CD8-positive, alpha-beta memory T cell (primary cell): ENCODE data around the gene DERA. TPM values are rescaled to one million over a fixed set of nuclear protein-coding genes. Genes with fewer than 3 reads are reported as not detected.
"Not testable (repeated sequence)": the region's sequence is repeated elsewhere in the genome, so short reads cannot be mapped to it uniquely, and the experiment has no call there.

ENCODE experiments used
- CTCF ChIA-PET: fragments of 350-600 bp; sonication (Branson Sonifier 250); formaldehyde crosslinking; loops from one replicate; lab custom pipeline; 2021; ENCODE audit warnings: antibody characterized with exemption; lab: Charles Lee
- POLR2A ChIA-PET: fragments of 350-600 bp; sonication (Branson Sonifier 250); formaldehyde crosslinking; loops from one replicate; lab custom pipeline; 2021; ENCODE audit warnings: antibody characterized with exemption; lab: Charles Lee
- DNase-seq, 5 donors: peaks; one replicate each; pipeline versions ENCODE4 v3.0.0 to v3.0.0-alpha.2; 2020 to 2022; ENCODE audit warnings: mixed read lengths in 1 of 5
- H3K27ac ChIP-seq: one replicate; pipeline ENCODE4 v1.7.0; 2013; ENCODE audit warnings: low read depth, mild to moderate bottlenecking, low read length, moderate library complexity
- H3K27me3 ChIP-seq: 2 replicates; pipeline ENCODE4 v1.7.0; 2013; ENCODE audit warnings: low read length, mild to moderate bottlenecking; ENCODE audit not compliant: insufficient read depth, poor library complexity, severe bottlenecking
- H3K36me3 ChIP-seq: 2 replicates; pipeline ENCODE4 v1.7.0; 2013; ENCODE audit warnings: mild to moderate bottlenecking, low read length, moderate library complexity; ENCODE audit not compliant: insufficient read depth
- H3K4me1 ChIP-seq: 2 replicates; pipeline ENCODE4 v1.7.0; 2013; ENCODE audit warnings: mild to moderate bottlenecking, low read length, moderate library complexity; ENCODE audit not compliant: insufficient read depth
- H3K4me3 ChIP-seq: 2 replicates; pipeline ENCODE4 v1.7.0; 2013; ENCODE audit warnings: mild to moderate bottlenecking, low read length
- H3K9me3 ChIP-seq: 2 replicates; pipeline ENCODE4 v1.7.0; 2013; ENCODE audit warnings: mild to moderate bottlenecking, low read length
- H3K27ac Mint-ChIP-seq, 8 donors: one replicate each; pipeline ENCODE4 v1.8.0; 2020 to 2021; ENCODE audit warnings: mixed read lengths in 8 of 8, mild to moderate bottlenecking in 6 of 8, inconsistent platforms in 3 of 8, moderate library complexity in 3 of 8
- H3K27me3 Mint-ChIP-seq, 2 donors: one replicate each; pipeline ENCODE4 v1.8.0; 2020 to 2021; ENCODE audit warnings: mixed read lengths in 2 of 2, mild to moderate bottlenecking in 1 of 2, moderate library complexity in 1 of 2
- H3K36me3 Mint-ChIP-seq, 3 donors: one replicate each; pipeline ENCODE4 v1.8.0; 2020 to 2021; ENCODE audit warnings: mixed read lengths in 3 of 3, inconsistent platforms in 1 of 3, mild to moderate bottlenecking in 1 of 3
- H3K4me1 Mint-ChIP-seq, 3 donors: one replicate each; pipeline ENCODE4 v1.8.0; 2020 to 2021; ENCODE audit warnings: mixed read lengths in 3 of 3, inconsistent platforms in 1 of 3, mild to moderate bottlenecking in 1 of 3
- H3K4me3 Mint-ChIP-seq, 7 donors: one replicate each; pipeline ENCODE4 v1.8.0; 2020 to 2021; ENCODE audit warnings: mixed read lengths in 7 of 7, mild to moderate bottlenecking in 6 of 7, moderate library complexity in 4 of 7, inconsistent platforms in 2 of 7
- H3K9me3 Mint-ChIP-seq, 5 donors: one replicate each; pipeline ENCODE4 v1.8.0; 2020 to 2022; ENCODE audit warnings: mixed read lengths in 5 of 5, mild to moderate bottlenecking in 3 of 5, moderate library complexity in 2 of 5, inconsistent platforms in 1 of 5
- polyA plus RNA-seq: library from polyadenylated mRNA; unstranded; fragments of 300-500 nt; fragmentation: Illumina TruSeq; gene quantifications from one replicate; pipeline ENCODE4 v1.2.3, GENCODE V29; 2021
- total RNA-seq, 2 experiments: library from RNA; stranded (reverse); gene quantifications; one replicate each; pipeline ENCODE4 v1.2.3, GENCODE V29; 2021

DERA gene
- total and polyA plus RNA-seq, 3 experiments from 2014 or later, result 25.2 to 26.6 (median 25.8) TPM

DNA sequence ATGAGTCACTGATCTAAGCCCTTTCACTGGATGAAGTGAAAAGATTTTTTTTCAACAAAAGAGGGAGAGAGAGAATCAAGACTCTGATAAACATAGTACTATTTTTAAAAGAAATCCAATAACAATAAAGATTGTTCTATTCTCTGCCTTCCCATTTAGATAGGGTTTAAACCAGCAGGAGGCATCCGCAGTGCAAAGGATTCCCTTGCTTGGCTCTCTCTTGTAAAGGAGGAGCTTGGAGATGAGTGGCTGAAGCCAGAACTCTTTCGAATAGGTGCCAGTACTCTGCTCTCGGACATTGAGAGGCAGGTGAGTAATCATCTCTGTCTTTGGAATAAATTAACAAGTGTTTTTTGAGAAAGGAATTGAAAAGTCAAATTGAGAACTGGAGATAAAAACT, 124.9 kb downstream of the DERA start:
- DNase-seq, result no peak
- Histone ChIP-seq H3K36me3 (no peaks in the 10 kb centered on the region), H3K4me1 (no peaks in the 10 kb centered on the region), H3K4me3 (no peak overlapping the region), H3K9me3 (no peaks in the 10 kb centered on the region), H3K27me3 (no peaks in the 10 kb centered on the region), H3K27ac (no peak overlapping the region)
- no peak overlapping the region for H3K4me3 Mint-ChIP-seq
- CTCF ChIA-PET, result no interaction called here
- no peaks in the 10 kb centered on the region for H3K27me3 Mint-ChIP-seq
- POLR2A ChIA-PET, result no interaction called here
- no peaks in the 10 kb centered on the region for H3K9me3 Mint-ChIP-seq
- no peak overlapping the region for H3K27ac Mint-ChIP-seq
- H3K36me3 Mint-ChIP-seq, result peaks cover 26 to 56% (median 42%) of the 10 kb centered on the region in 3 donors
- no peaks in the 10 kb centered on the region for H3K4me1 Mint-ChIP-seq

DNA sequence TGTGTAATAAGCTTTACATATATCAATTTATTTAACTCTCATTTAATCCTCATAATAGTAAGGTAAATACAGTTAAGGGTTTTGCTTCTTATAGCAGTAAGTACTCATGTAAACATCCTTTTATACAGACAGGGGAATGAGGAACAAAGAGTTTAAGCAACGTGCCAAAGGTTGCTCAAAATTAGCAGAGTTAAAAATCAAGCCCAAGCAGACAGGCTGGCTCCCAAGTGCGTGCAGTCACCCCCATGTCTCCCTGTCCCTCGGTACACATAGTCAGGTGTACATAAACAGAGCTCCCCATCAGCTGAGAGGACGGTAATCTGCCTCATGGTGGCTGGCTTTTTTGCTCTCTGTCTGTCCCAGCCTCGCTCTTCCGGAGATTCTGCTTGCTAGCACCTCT, 126.4 kb downstream of the DERA start:
- no peaks in the 10 kb centered on the region for H3K27me3 ChIP-seq
- Mint-ChIP-seq H3K36me3 (peaks cover 23 to 51% (median 36%) of the 10 kb centered on the region in 3 donors), H3K4me1 (no peaks in the 10 kb centered on the region), H3K9me3 (peaks cover 3 to 6% (median 4%) of the 10 kb centered on the region in 5 donors), H3K27ac (peak overlapping the region in 1 of 8 donors; percentile 95), H3K27me3 (no peaks in the 10 kb centered on the region), H3K4me3 (no peak overlapping the region)
- POLR2A ChIA-PET, result no interaction called here
- no peaks in the 10 kb centered on the region for H3K9me3 ChIP-seq
- H3K4me1 ChIP-seq, result no peaks in the 10 kb centered on the region
- H3K4me3 ChIP-seq, result no peak overlapping the region
- no peak for DNase-seq
- CTCF ChIA-PET, result no interaction called here
- H3K27ac ChIP-seq, result no peak overlapping the region
- H3K36me3 ChIP-seq, result no peaks in the 10 kb centered on the region

GRCh38 chr12:16043480-16043879, 132.3 kb downstream of the DERA start:
- Histone ChIP-seq H3K4me1 (no peaks in the 10 kb centered on the region), H3K9me3 (no peaks in the 10 kb centered on the region), H3K4me3 (no peak overlapping the region), H3K36me3 (no peaks in the 10 kb centered on the region), H3K27me3 (no peaks in the 10 kb centered on the region), H3K27ac (no peak overlapping the region)
- Mint-ChIP-seq H3K36me3 (peaks cover 3 to 43% (median 9%) of the 10 kb centered on the region in 3 donors), H3K4me3 (no peak overlapping the region), H3K27ac (no peak overlapping the region), H3K4me1 (no peaks in the 10 kb centered on the region), H3K9me3 (peaks cover 19 to 42% (median 23%) of the 10 kb centered on the region in 5 donors), H3K27me3 (no peaks in the 10 kb centered on the region)
- POLR2A ChIA-PET, result no interaction called here
- CTCF ChIA-PET, result no interaction called here
- DNase-seq, result no peak

- Mint-ChIP-seq H3K27ac (no peak overlapping the region), H3K4me3 (no peak overlapping the region), H3K4me1 (no peaks in the 10 kb centered on the region), H3K36me3 (peaks cover 0 to 33% (median 0%) of the 10 kb centered on the region in 3 donors), H3K27me3 (no peaks in the 10 kb centered on the region), H3K9me3 (peaks cover 23 to 62% (median 33%) of the 10 kb centered on the region in 5 donors)
- Histone ChIP-seq H3K4me1 (no peaks in the 10 kb centered on the region), H3K36me3 (no peaks in the 10 kb centered on the region), H3K27ac (no peak overlapping the region), H3K9me3 (no peaks in the 10 kb centered on the region), H3K27me3 (no peaks in the 10 kb centered on the region), H3K4me3 (no peak overlapping the region)
- DNase-seq, result no peak
- POLR2A ChIA-PET, result no interaction called here
- CTCF ChIA-PET, result no interaction called here
Observed at GRCh38 chr12:16046266-16046665, 135.1 kb downstream of the DERA start.

- Histone ChIP-seq H3K36me3 (no peaks in the 10 kb centered on the region), H3K9me3 (no peaks in the 10 kb centered on the region), H3K27me3 (no peaks in the 10 kb centered on the region), H3K4me1 (no peaks in the 10 kb centered on the region), H3K4me3 (no peak overlapping the region), H3K27ac (no peak overlapping the region)
- DNase-seq, result no peak
- Mint-ChIP-seq H3K9me3 (peaks cover 19 to 73% (median 42%) of the 10 kb centered on the region in 5 donors), H3K27me3 (no peaks in the 10 kb centered on the region), H3K36me3 (peaks cover 0 to 28% (median 0%) of the 10 kb centered on the region in 3 donors), H3K4me3 (no peak overlapping the region), H3K4me1 (no peaks in the 10 kb centered on the region), H3K27ac (no peak overlapping the region)
- POLR2A ChIA-PET, result no interaction called here
- CTCF ChIA-PET, result no interaction called here
Observed at GRCh38 chr12:16048511-16048910, 137.4 kb downstream of the DERA start.

GRCh38 chr12:16056910-16057309, 145.8 kb downstream of the DERA start:
- no peaks in the 10 kb centered on the region for H3K27me3 Mint-ChIP-seq
- H3K4me1 Mint-ChIP-seq, result no peaks in the 10 kb centered on the region
- H3K36me3 Mint-ChIP-seq, result no peaks in the 10 kb centered on the region
- H3K27me3 ChIP-seq, result no peaks in the 10 kb centered on the region
- H3K4me3 Mint-ChIP-seq, result no peak overlapping the region
- peaks cover 10 to 34% (median 30%) of the 10 kb centered on the region in 5 donors for H3K9me3 Mint-ChIP-seq
- H3K36me3 ChIP-seq, result no peaks in the 10 kb centered on the region
- no peaks in the 10 kb centered on the region for H3K9me3 ChIP-seq
- H3K27ac ChIP-seq, result no peak overlapping the region
- POLR2A ChIA-PET, result no interaction called here
- no peaks in the 10 kb centered on the region for H3K4me1 ChIP-seq
- DNase-seq, result no peak
- H3K4me3 ChIP-seq, result no peak overlapping the region
- H3K27ac Mint-ChIP-seq, result no peak overlapping the region
- CTCF ChIA-PET, result no interaction called here

GRCh38 chr12:16057351-16057751, 146.2 kb downstream of the DERA start:
- H3K36me3 ChIP-seq, H3K4me1 Mint-ChIP-seq, H3K4me1 ChIP-seq, H3K4me3 Mint-ChIP-seq, CTCF ChIA-PET, H3K9me3 ChIP-seq, H3K36me3 Mint-ChIP-seq, H3K27me3 ChIP-seq, H3K27me3 Mint-ChIP-seq, POLR2A ChIA-PET, H3K27ac ChIP-seq, DNase-seq, H3K4me3 ChIP-seq, H3K27ac Mint-ChIP-seq: not testable (repeated sequence)
- H3K9me3 Mint-ChIP-seq, result peaks cover 10 to 31% (median 28%) of the 10 kb centered on the region in 5 donors

GRCh38 chr12:16062611-16063010, 151.5 kb downstream of the DERA start:
- Mint-ChIP-seq H3K4me1 (no peaks in the 10 kb centered on the region), H3K27me3 (no peaks in the 10 kb centered on the region), H3K4me3 (no peak overlapping the region), H3K9me3 (peaks cover 0 to 4% (median 0%) of the 10 kb centered on the region in 5 donors), H3K36me3 (no peaks in the 10 kb centered on the region), H3K27ac (no peak overlapping the region)
- no peaks in the 10 kb centered on the region for H3K27me3 ChIP-seq
- ChIA-PET CTCF (no interaction called here), POLR2A (no interaction called here)
- H3K27ac ChIP-seq, result no peak overlapping the region
- H3K9me3 ChIP-seq, result no peaks in the 10 kb centered on the region
- H3K4me1 ChIP-seq, result no peaks in the 10 kb centered on the region
- no peak overlapping the region for H3K4me3 ChIP-seq
- no peaks in the 10 kb centered on the region for H3K36me3 ChIP-seq
- no peak for DNase-seq

DNA sequence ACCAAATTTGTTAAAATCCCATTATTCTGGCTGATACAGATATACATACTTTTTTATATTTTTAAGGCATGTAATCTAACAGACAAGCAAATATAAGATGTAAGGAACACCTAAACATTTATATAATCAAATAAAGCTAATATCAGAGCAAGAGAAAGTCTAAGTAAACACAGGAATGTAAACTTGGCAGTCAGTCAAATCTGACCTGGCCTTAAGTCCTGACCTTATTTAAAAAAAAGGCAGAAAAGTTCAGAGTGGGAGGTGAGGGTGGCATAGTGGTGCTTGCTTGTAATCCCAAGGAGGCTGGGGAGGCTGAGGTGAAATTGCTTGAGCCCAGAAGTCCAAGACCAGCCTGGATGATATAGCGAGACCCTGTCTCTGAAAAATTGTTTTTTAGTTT, 152.6 kb downstream of the DERA start:
- Mint-ChIP-seq H3K4me3 (no peak overlapping the region), H3K27ac (no peak overlapping the region), H3K9me3 (peaks cover 0 to 2% (median 0%) of the 10 kb centered on the region in 5 donors), H3K27me3 (no peaks in the 10 kb centered on the region), H3K36me3 (no peaks in the 10 kb centered on the region), H3K4me1 (no peaks in the 10 kb centered on the region)
- Histone ChIP-seq H3K4me1 (no peaks in the 10 kb centered on the region), H3K36me3 (no peaks in the 10 kb centered on the region), H3K9me3 (no peaks in the 10 kb centered on the region), H3K4me3 (no peak overlapping the region), H3K27me3 (no peaks in the 10 kb centered on the region), H3K27ac (no peak overlapping the region)
- no peak for DNase-seq
- ChIA-PET CTCF (no interaction called here), POLR2A (no interaction called here)
